GM12801 (cell line): ENCODE measurements around the gene PDE2A.

Experiments used
- TF ChIP-seq, protein P1 (sequence below): IDR thresholded peaks from one replicate; pipeline ENCODE4 v1.5.1; 2011; ENCODE audit warnings: control low read depth; ENCODE audit not compliant: insufficient read length; ENCODE audit errors: extremely low read depth

Gene PDE2A

GRCh38 chr11:72719551-72719950 lies 45.3 kb upstream of the PDE2A start:
- TF ChIP-seq, protein P1, sequence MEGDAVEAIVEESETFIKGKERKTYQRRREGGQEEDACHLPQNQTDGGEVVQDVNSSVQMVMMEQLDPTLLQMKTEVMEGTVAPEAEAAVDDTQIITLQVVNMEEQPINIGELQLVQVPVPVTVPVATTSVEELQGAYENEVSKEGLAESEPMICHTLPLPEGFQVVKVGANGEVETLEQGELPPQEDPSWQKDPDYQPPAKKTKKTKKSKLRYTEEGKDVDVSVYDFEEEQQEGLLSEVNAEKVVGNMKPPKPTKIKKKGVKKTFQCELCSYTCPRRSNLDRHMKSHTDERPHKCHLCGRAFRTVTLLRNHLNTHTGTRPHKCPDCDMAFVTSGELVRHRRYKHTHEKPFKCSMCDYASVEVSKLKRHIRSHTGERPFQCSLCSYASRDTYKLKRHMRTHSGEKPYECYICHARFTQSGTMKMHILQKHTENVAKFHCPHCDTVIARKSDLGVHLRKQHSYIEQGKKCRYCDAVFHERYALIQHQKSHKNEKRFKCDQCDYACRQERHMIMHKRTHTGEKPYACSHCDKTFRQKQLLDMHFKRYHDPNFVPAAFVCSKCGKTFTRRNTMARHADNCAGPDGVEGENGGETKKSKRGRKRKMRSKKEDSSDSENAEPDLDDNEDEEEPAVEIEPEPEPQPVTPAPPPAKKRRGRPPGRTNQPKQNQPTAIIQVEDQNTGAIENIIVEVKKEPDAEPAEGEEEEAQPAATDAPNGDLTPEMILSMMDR, result no peak

DNA sequence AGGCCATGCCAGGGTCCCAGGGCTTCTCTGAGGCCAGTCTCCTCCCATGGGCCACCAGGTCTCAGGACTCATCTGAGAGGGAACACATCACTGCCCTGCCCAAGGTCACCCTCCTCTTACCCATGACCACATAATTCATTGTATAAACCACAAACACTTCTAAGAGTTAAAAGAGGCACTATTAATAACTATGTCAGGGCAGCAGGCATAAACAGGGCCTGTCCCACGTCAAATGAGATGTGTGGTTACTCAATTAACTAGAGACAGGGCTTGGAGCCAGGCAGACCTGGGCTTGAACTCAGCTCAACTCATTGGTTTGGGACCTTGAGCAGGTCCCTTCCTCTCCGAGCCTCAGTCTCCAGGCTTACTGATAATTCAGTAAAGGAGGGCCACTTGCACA lies 44.9 kb upstream of the PDE2A start:
- TF ChIP-seq, protein P1, result no peak

DNA sequence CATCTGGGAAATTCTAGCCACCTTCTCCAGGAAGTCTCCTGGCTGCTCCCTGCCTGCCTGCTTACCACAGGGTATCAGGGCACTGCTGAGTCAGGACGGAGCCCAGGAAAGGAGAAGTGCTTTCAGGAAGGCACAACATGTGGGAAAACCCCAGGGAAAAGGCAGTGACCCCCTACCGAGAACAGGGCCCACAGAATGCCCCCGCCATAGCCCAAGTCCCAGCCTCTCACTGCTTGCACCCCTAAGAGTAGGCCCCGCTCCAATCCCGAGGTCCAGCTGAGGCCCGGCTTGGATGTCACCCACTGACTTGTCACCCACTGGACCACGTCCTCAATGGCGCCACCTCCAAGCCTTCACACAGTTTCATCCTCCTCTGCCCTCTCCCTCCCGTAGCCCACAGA lies 43.9 kb upstream of the PDE2A start:
- TF ChIP-seq, protein P1, result no peak

GRCh38 chr11:72716788-72717435 lies 42.7 kb upstream of the PDE2A start:
- TF ChIP-seq, protein P1, result no peak

GRCh38 chr11:72716290-72716689 lies 42.1 kb upstream of the PDE2A start:
- TF ChIP-seq, protein P1, result no peak

GRCh38 chr11:72712841-72713240 lies 38.6 kb upstream of the PDE2A start:
- TF ChIP-seq, protein P1, result no peak

DNA sequence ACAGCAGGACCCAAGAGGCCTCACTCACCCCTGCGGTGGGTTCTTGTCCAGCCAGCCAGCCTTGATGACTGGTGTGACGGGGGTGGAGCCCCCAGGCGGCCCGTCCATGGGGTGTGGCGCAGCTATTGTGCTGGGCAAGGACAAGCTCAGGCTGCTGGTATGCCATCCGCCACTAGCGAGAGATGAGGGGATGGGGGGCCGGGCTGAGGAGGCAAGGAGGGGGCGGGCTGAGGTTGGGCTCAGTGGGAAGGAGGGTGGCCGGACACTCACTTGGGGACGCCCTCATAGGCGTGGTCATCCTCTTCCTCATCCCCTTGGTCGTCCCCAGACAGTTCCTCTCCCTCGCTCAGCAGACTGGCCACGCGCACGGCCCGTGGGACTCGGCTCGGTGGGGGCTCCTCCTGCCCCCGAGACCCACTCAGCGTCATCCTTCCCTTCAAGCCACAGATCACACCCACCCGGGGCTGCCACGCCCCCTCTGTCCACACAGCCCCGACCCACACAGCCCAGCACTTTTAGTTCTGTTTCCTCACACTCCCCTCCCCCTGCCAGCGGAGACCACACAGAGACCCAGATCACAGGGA lies 38.0 kb upstream of the PDE2A start:
- TF ChIP-seq, protein P1, result no peak
